Peyer's patch (tissue), 4 donors: ENCODE measurements around the gene FLT3LG. TPM values are rescaled to one million over a fixed set of nuclear protein-coding genes. Genes with fewer than 3 reads are reported as not detected.

Source experiments
- DNase-seq, 3 donors: peaks; one replicate each; pipeline ENCODE4 v3.0.0-alpha.2; 2017 to 2019
- H3K27ac ChIP-seq, 4 donors: fragments of 200-600 bp; sonication (generic); one replicate each; pipeline ENCODE4 v1.5.1; 2016 to 2019
- H3K27me3 ChIP-seq, 2 donors: fragments of 200-600 bp; sonication (generic); one replicate each; pipeline ENCODE4 v1.5.1; 2019
- H3K36me3 ChIP-seq, 3 donors: fragments of 200-600 bp; sonication (generic); one replicate each; pipeline ENCODE4 v1.5.1; 2016 to 2019
- H3K4me1 ChIP-seq, 4 donors: fragments of 200-600 bp; sonication (generic); one replicate each; pipeline ENCODE4 v1.5.1; 2016 to 2019
- H3K4me3 ChIP-seq, 4 donors: fragments of 200-600 bp; sonication (generic); 1 replicate in 3 of 4; 2 replicates in 1 of 4; pipeline ENCODE4 v1.5.1; 2016 to 2019; ENCODE audit warnings: mild to moderate bottlenecking in 1 of 4
- H3K9me3 ChIP-seq, 4 donors: fragments of 200-600 bp; sonication (generic); one replicate each; pipeline ENCODE4 v1.5.1; 2016 to 2019; ENCODE audit warnings: mild to moderate bottlenecking in 1 of 4
- CTCF ChIP-seq, 6 experiments: fragments of 450-650 bp in 4 of 6; fragments of 200-600 bp in 2 of 6; sonication (generic) in 1 of 6; IDR thresholded peaks; one replicate each; pipeline ENCODE4 v1.5.1; 2017 to 2019; ENCODE audit warnings: antibody characterized with exemption in 6 of 6, mild to moderate bottlenecking in 3 of 6, moderate library complexity in 1 of 6
- POLR2A ChIP-seq, 2 donors: fragments of 450-650 bp; IDR thresholded peaks; one replicate each; pipeline ENCODE4 v1.5.1; 2017; ENCODE audit warnings: antibody characterized with exemption in 2 of 2, mild to moderate bottlenecking in 2 of 2, moderate library complexity in 2 of 2
- total RNA-seq, 4 donors: library from RNA; depleted of rRNA; stranded (reverse); fragments of >200 nt; gene quantifications; one replicate each; pipeline ENCODE4 v1.1.0, GENCODE V29; 2016

Gene FLT3LG
- total RNA-seq, 4 donors from 2014 or later, result 2.8 to 22.3 (median 5.0) TPM

GRCh38 chr19:49489601-49490167, 15.7 kb downstream of the FLT3LG start:
- peaks cover 0 to 26% (median 19%) of the 10 kb centered on the region in 4 donors for H3K4me1 ChIP-seq
- DNase-seq, result peak in 2 of 3 donors; percentile 68 to 76
- peak overlapping the region; percentile 94 to 99 (median 96) for H3K4me3 ChIP-seq
- TF ChIP-seq POLR2A (IDR thresholded peaks at IDR 0.05) (no peak), CTCF (IDR thresholded peaks at IDR 0.05) (peak; percentile 19 to 41 (median 36))
- H3K27me3 ChIP-seq, result no peaks in the 10 kb centered on the region
- peak overlapping the region; percentile 92 to 95 (median 94) for H3K27ac ChIP-seq
- H3K36me3 ChIP-seq, result peaks cover 0 to 37% (median 0%) of the 10 kb centered on the region in 3 donors
- H3K9me3 ChIP-seq, result no peaks in the 10 kb centered on the region

- Histone ChIP-seq H3K4me1 (peaks cover 0 to 33% (median 19%) of the 10 kb centered on the region in 4 donors), H3K27me3 (no peaks in the 10 kb centered on the region), H3K27ac (peak overlapping the region in 3 of 4 donors; percentile 94 to 95 (median 95)), H3K4me3 (peak overlapping the region in 1 of 4 donors; percentile 95), H3K9me3 (no peaks in the 10 kb centered on the region), H3K36me3 (peaks cover 0 to 37% (median 0%) of the 10 kb centered on the region in 3 donors)
- DNase-seq, result no peak
- TF ChIP-seq POLR2A (IDR thresholded peaks at IDR 0.05), result no peak
- no peak for TF ChIP-seq CTCF (IDR thresholded peaks at IDR 0.05)
Measured at GRCh38 chr19:49490287-49491029, 16.4 kb downstream of the FLT3LG start.

GRCh38 chr19:49491030-49491803, 17.2 kb downstream of the FLT3LG start:
- Histone ChIP-seq H3K4me3 (no peak overlapping the region), H3K9me3 (no peaks in the 10 kb centered on the region), H3K27ac (peak overlapping the region in 3 of 4 donors; percentile 14 to 95 (median 95)), H3K4me1 (peaks cover 0 to 35% (median 19%) of the 10 kb centered on the region in 4 donors), H3K27me3 (no peaks in the 10 kb centered on the region), H3K36me3 (peaks cover 0 to 37% (median 0%) of the 10 kb centered on the region in 3 donors)
- no peak for TF ChIP-seq POLR2A (IDR thresholded peaks at IDR 0.05)
- TF ChIP-seq CTCF (IDR thresholded peaks at IDR 0.05), result no peak
- DNase-seq, result no peak

- peaks cover 0 to 37% (median 0%) of the 10 kb centered on the region in 3 donors for H3K36me3 ChIP-seq
- DNase-seq, result no peak
- H3K27ac ChIP-seq, result peak overlapping the region in 1 of 4 donors; percentile 21
- H3K9me3 ChIP-seq, result no peaks in the 10 kb centered on the region
- H3K4me1 ChIP-seq, result peaks cover 0 to 35% (median 19%) of the 10 kb centered on the region in 4 donors
- H3K4me3 ChIP-seq, result no peak overlapping the region
- TF ChIP-seq POLR2A (IDR thresholded peaks at IDR 0.05) (no peak), CTCF (IDR thresholded peaks at IDR 0.05) (no peak)
- no peaks in the 10 kb centered on the region for H3K27me3 ChIP-seq
Measured at GRCh38 chr19:49491804-49492572, 18.0 kb downstream of the FLT3LG start.
